NCI-H2227 treated with DMSO at 0.1 percent for 48 hours (cell line): ENCODE data around the gene ALDH3A2.
"Not testable (repeated sequence)": the region's sequence is repeated elsewhere in the genome, so short reads cannot be mapped to it uniquely, and the experiment has no call there.

Source experiments
- DNase-seq: peaks from one replicate; lab custom pipeline; 2025; lab: John Stamatoyannopoulos, UW

Gene ALDH3A2

GRCh38 chr17:19650826-19651225 lies 2.3 kb downstream of the ALDH3A2 start:
- DNase-seq, result no peak

GRCh38 chr17:19651451-19652238 lies 3.1 kb downstream of the ALDH3A2 start:
- DNase-seq, result no peak

DNA sequence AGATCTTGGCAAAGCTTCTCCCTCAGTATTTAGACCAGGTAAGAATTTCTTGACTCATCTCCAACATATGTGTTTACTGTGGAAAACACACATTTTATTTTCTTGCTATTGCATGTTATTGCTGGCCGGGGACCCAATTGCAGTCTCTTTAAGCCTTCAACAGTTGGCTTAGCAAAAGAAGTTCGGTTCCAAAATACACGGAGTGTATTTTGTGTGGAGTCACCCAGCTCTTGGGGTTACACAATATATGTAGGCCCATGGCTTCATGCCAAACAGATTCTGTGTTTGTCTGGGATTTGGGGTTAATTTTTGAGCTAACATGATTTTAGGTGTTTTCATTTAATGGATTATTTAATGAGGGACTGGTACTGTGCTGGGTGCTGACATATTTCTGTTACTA lies 4.0 kb downstream of the ALDH3A2 start:
- no peak for DNase-seq

GRCh38 chr17:19654342-19654886 lies 5.9 kb downstream of the ALDH3A2 start:
- DNase-seq, result no peak

DNA sequence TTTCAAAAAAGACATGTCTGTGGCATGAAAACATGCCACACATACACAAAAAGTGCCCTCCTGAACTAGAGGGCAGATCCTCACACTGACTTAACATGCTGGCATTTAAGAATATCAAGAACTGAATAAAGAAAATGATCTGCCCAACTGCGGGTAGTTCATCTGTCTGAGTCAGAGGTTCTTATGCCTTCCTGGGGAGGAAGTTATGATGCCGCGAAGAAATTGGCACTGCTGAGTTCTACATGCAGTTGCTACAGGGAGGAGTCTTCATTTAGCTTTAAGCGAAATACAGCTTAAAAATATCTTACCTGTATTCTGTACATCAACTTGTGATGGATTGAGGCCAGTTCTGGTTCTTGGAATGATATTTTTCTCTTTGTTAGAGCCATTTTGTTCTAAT lies 6.3 kb downstream of the ALDH3A2 start:
- no peak for DNase-seq

DNA sequence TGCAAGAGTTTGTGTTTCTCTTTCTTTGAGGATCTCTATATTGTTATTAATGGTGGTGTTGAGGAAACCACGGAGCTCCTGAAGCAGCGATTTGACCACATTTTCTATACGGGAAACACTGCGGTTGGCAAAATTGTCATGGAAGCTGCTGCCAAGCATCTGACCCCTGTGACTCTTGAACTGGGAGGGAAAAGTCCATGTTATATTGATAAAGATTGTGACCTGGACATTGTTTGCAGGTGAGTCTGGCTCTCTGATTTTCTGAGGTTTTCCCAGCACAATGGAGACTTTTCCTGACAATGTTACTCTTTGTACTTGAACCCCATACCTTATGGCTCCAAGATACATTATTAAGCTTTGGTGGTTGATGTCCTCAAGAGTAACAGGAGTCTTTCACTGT lies 7.8 kb downstream of the ALDH3A2 start:
- DNase-seq, result no peak

DNA sequence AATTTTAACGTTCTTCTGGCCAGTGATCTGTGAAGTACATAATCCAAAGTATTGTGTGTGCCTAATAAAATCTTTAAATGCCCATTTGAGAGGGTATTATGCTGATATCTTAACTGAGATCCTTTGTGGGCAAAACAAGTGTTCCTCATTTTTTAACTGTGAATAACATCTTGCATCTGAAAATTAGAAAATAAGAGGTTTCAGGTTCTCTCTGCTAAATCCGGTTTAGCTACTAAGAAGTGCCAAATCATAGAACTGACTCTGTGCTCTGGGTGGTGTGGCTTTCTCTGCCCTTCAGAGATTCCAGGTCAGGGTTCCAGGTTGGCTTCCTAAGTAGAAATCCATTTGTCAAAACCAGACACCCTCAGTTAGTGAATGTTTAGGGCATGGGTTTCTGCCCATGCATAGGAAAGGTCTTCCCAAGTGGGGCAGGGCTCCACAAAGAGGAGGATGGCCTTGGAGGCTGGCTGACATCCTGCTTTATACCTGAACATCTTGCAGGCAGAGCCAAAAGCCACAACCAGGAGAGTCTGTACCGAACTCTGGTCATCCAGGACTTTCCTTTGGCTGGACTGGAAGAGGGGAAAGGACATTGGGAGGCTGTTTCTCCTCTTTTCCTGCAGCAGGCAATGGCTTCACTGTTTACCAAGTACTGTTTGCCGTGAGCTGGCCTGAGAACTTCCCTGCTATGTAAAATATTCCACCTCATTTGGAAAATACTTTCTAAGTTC lies 8.5 kb downstream of the ALDH3A2 start:
- no peak for DNase-seq

GRCh38 chr17:19659366-19660177 lies 11.0 kb downstream of the ALDH3A2 start:
- DNase-seq, result no peak

GRCh38 chr17:19660219-19660870 lies 11.8 kb downstream of the ALDH3A2 start:
- no peak for DNase-seq

DNA sequence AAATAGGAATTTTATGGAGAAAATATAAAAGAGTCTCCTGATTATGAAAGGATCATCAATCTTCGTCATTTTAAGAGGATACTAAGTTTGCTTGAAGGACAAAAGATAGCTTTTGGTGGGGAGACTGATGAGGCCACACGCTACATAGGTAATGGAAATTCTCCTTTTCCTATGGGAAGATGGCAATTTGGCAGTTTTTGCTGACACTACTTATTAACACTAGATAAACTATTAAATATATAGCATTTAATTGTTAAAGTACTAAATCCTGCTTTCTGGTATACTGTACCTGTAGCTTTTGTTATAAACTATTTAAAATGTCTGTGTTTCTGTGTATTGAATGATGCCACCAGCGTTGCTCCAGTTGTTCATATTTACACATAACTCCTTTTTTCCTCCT lies 12.6 kb downstream of the ALDH3A2 start:
- DNase-seq, result no peak

DNA sequence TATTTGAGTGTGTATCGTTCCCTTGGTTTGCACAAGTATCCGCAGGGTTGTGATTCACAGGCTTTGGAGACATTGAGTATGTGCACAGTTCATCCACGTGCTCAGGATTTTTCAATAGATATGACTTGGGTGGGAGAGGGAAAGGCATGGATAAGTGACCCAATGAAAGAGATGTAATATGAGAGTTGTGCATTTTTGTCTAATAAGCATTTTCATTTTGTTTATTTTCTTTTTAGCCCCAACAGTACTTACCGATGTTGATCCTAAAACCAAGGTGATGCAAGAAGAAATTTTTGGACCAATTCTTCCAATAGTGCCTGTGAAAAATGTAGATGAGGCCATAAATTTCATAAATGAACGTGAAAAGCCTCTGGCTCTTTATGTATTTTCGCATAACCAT lies 14.5 kb downstream of the ALDH3A2 start:
- no peak for DNase-seq

DNA sequence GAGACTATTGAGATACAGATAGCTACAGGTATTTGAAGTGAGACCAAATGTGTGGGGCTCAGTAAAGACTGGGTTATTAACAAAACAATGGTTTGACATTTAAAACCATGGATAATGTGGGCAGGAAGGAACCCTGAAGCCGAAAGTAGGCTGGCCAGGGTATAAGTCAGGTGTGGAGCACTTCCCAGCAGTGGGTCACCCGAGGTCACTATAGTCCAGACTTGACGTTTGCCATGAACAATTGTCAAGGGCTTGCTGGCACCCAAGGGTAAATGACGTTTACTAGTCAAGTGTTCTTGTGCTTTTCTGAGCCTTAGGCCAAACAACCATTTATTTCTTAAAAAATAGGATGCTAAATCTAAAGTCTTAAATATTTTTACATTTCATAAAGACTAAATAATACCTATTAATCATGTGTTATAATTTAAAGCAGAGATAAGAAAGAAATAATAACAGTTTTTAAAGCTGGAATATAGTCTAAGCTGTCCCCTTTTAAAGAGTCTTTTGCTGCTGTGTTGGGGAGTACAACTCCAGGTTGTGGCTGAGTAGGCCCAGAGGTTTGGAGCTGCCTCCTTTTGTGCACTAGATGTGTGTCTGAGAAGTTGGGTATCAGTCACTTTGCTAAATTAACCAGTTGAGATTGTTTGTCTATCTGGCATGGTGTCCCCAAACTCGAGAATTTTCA lies 15.7 kb downstream of the ALDH3A2 start:
- no peak for DNase-seq

DNA sequence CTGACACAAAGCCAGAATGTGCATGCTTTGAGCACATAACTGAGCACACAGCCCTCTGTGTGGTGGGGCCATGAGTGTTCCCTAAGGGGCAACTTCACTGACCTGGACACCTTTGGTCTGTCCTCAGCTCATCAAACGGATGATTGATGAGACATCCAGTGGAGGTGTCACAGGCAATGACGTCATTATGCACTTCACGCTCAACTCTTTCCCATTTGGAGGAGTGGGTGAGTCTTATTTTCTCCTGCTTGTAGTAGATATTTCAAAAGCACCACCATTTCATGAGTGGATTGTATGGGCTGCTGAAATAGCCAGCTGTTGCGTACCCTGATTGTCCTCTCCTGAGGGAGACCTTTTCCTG lies 16.2 kb downstream of the ALDH3A2 start:
- DNase-seq, result no peak

DNA sequence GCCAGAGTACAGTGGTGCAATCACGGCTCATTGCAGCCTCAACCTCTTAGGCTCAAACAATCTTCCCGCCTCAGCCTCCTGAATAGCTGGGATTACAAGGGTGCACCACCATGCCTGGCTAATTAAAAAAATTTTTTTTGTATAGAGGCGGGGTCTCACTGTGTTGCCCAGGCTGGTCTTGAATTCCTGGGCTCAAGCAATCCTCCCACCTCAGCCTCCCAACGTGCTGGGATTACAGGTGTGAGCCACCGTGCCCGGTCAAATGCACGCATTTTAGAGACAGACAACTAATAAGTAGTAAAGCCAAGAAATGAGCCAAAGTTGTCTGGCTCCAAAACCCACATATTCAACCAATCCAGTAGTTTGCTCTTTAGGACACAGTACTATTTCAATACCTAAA lies 21.1 kb downstream of the ALDH3A2 start:
- not testable (repeated sequence) for DNase-seq

DNA sequence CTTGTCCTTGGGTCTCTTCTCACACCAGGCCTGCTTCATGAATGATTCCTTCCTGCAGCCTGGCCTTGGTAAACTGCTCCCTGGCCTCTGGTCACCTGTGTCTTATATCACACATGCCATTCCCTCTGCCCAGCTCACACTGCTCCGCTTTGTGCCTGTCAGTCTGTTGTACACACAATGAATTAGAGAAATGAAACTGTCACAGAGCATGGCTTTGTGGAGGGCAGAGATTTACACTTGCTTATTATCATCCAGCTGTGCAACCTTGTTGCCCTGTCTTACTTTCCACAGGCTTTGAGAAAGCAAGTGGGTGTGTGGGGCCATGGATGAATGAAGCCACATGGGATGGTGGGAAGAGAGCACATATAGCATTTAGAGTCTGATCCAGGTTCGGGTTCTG lies 22.4 kb downstream of the ALDH3A2 start:
- no peak for DNase-seq

DNA sequence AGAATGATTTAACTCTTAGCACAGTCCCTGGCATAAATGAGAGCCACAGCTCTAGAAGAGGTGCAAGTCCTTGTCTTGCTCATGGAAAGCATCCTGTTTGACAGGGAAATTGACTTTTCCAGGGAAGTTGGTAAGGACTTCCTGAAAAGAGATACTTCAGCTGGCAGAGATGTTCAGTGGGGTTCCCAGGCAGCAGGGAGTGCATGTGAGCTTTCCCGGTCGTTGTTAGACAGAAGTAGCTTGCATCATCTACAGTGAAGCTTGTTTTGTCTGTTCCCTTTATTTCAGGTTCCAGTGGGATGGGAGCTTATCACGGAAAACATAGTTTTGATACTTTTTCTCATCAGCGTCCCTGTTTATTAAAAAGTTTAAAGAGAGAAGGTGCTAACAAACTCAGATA lies 22.9 kb downstream of the ALDH3A2 start:
- no peak for DNase-seq

GRCh38 chr17:19672009-19672750 lies 23.6 kb downstream of the ALDH3A2 start:
- no peak for DNase-seq

DNA sequence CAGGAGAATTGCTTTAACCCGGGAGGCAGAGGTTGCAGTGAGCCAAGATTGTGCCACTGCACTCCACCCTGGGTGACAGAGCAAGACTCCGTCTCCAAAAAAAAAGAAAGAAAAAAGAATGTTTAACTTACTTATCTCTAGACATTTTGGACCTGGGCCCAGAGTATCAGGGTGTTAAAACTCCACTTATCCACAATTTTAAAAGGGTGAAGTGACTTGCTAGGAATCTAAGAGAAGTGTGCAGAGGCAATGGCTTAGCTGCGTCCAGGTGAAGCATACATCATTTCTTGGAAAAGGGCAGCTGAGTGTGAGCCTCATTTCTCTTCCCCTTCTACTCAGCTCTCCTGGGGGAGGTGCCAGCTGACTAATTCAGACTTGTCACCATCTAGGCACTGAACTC lies 25.1 kb downstream of the ALDH3A2 start:
- DNase-seq, result no peak

DNA sequence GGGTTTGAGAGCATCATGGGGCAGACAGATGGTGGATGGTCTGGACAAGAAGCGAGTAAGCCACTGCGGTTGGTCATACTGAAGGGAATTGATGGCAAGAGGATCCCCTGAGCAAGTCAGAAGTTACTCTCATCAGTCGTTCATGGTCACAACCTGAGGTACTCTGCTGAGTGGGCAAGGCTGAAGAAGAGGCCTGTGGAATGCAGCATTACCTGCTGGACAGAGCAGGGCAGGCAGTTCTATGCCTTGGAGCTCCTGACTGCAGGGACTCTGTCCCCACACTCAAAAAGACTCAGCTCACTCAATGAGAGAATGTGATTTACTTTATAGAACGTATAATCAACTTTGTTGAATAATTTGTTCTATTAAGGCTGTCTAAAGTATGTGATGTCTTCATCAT lies 28.3 kb downstream of the ALDH3A2 start:
- DNase-seq, result no peak

DNA sequence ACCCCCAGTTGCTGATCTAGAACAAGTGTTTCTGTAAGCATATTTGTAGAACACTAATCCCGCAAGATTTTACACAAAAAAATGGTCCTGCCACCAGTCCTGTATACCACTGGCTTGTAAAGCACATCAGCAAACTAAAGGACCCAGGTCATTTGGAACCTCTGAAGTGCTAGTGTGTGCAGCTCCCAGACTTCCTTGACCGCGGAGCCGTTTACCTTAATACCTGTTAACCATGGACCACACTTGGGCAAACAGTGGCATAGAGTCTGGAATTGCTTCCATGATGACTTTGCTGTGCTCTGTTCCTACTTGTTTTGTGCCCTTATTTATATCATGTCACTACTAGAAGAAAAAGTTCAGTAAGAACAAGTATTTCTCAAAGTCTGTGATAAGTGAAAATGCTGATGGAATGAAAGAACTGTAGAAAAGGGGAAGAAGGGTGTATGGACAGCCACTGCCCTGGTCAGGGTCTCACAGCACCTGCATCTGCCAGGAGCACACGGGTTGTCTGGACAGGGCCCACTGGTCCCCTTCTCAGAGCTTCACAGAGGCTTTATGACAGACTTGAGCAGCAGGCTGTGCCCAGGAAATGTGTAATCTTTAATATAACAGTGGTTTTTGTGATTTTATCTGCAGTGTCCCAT lies 29.3 kb downstream of the ALDH3A2 start:
- no peak for DNase-seq
